SK-N-MC (cell line): Measurements from ENCODE around the gene SLC9C2.
"Not testable (repeated sequence)": the region's sequence is repeated elsewhere in the genome, so short reads cannot be mapped to it uniquely, and the experiment has no call there.

Experiments
- EZH2 ChIP-seq: fragments of 200-600 bp; sonication (generic); IDR thresholded peaks from one replicate; pipeline ENCODE4 v1.6.1; 2017; ENCODE audit warnings: antibody characterized with exemption
- FOXP2 ChIP-seq: optimal IDR thresholded peaks from 2 replicates; pipeline ENCODE3; 2011; ENCODE audit warnings: mild to moderate bottlenecking, moderate library complexity; ENCODE audit not compliant: insufficient read depth; ENCODE audit errors: extremely low read length, control extremely low read depth
- POLR2AphosphoS5 ChIP-seq: IDR thresholded peaks from 2 replicates; pipeline ENCODE4 v1.6.1; 2012; ENCODE audit warnings: mild to moderate bottlenecking, low read depth, low read length, borderline replicate concordance

- not testable (repeated sequence) for TF ChIP-seq FOXP2, EZH2, POLR2AphosphoS5
These were observed 138.7 kb downstream of the SLC9C2 start for GRCh38 chr1:173464185-173464584.
